Stimulated activated naive CD8-positive, alpha-beta T cell treated with anti-CD3 and anti-CD28 coated beads, Interleukin-15, Interleukin-2, amounts not matched to agents 100 U/mL and 50 U/mL, for 24 hours (primary cell): ENCODE data around the gene TTC13.
"Not testable (repeated sequence)": the region's sequence is repeated elsewhere in the genome, so short reads cannot be mapped to it uniquely, and the experiment has no call there.

Experiments used
- ATAC-seq: fragments of 150-1000 bp; cut with Tn5 transposase; one replicate; pipeline ENCODE4 v1.10.0; 2021
- DNase-seq: peaks from one replicate; pipeline ENCODE4 v3.0.0; 2021

TTC13 gene

GRCh38 chr1:230987448-230987847 is 8.8 kb upstream of the TTC13 start:
- no peak for ATAC-seq
- no peak for DNase-seq

DNA sequence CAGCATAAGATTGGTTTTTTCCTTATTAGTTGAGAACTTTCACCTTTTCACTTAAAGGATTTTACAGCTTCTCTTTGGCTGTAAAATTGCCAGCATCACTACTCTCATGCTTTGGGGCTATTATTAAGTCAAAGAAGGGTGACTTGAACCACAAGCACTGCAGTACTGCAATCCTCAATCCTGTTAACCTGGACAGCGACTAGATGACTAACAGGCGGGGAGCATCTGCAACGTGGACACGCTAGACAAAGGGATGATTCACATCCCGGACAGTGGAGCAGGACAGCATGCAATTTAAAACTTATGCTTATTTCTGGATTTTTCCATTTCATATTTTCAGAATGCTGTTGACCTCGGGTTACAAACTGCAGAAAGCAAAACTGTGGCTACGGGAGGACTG is 8.3 kb upstream of the TTC13 start:
- no peak for DNase-seq
- ATAC-seq, result no peak

- ATAC-seq (no peak), DNase-seq (no peak)
These were observed 7.0 kb upstream of the TTC13 start for GRCh38 chr1:230985711-230986110.

DNA sequence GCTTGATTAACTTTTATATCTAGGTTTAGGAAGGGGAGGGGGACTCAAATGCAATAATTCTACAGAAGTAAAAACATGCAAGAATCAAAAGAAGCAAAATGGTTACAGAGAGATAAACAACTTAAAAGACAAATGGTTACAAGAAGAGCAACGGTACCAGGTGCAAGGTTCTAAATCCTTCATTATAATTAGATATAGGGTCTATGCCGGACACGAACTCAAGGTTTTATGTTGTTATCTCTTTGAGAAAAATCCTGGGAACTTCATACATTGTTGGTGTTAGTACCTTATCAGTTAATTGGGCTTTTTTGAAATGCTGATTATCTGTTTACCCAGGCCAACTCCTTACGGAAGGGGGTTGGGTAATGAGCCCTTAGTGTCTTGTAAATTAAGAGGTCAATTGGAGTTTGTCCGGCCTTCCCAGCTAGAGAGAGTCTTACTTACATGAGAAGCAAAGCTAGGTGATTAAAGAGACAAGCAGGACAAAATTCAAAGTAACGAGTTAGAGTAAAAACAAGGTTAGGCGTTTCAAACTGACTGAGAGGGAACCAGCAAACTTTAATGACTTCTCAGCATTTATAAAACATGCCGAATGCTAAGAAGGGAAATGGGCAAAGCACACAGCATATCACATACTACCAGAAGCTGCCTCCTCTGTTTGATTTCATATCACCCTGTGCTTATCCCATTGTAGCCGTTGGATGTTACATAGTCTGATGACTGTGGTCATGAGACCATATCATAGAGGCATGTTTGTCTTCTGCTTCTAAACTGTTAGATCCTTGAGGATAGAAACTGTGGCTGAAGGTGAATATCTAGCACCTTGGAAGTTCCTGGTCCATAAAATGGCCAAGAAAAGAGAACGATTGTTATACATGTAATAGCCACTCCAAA is 6.2 kb upstream of the TTC13 start:
- DNase-seq, ATAC-seq: not testable (repeated sequence)

DNA sequence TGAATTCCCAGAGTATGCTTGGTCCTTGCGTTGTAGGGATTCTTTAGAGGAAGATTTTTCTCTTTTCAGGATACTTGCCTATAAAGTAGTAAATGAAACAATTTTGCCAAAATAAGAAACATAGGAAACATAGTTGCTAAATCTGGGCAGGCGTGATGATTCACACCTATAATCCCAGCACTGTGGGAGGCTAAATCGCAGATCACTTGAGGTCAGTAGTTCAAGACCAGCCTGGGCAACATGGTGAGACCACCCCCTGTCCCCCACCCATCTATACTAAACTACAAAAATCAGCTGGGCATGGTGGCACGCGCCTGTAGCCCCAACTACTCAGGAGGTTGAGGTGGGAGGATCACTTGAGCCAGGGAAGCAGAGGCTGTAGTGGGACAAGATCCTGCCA is 5.2 kb upstream of the TTC13 start:
- DNase-seq (no peak), ATAC-seq (no peak)

DNA sequence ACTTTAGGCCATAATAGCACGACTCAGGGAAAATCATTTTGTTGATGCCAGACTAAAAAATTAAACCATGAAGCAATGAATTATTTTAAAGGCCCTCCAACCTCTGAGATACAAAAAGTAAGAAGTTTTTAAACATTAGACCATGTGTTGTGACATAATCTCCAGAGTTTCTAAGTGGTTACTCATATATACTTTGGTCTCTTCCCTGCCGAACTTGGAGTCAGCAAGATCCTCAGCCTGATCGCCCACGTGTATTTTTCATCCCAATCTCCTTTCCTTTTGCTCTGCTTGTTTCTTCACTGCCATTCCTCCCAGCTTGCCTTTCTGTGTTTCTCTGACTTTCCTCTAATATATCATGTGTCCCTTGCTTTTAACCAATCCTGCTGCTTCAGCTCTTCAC is 4.0 kb upstream of the TTC13 start:
- no peak for ATAC-seq
- no peak for DNase-seq

GRCh38 chr1:230979952-230980351 is 1.3 kb upstream of the TTC13 start:
- ATAC-seq, result no peak
- no peak for DNase-seq

DNA sequence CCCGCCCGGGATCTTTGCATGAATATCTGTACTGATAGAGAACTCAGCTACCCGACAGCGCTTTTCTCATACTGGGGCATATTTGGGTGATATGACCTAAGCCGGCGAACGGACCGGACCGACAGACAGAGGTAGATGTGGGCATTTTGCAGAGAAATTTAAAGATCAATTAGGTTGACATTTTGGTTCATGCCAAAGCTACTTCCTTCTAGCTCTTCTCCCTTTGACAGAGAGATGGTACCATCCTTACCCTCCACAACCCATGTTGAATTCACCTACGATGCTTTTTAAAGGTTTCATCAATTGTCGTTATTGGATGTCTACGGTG is 692 bp upstream of the TTC13 start:
- DNase-seq (no peak), ATAC-seq (no peak)

GRCh38 chr1:230977761-230978490 is 735 bp downstream of the TTC13 start:
- DNase-seq (peak; percentile 53), ATAC-seq (no peak)

DNA sequence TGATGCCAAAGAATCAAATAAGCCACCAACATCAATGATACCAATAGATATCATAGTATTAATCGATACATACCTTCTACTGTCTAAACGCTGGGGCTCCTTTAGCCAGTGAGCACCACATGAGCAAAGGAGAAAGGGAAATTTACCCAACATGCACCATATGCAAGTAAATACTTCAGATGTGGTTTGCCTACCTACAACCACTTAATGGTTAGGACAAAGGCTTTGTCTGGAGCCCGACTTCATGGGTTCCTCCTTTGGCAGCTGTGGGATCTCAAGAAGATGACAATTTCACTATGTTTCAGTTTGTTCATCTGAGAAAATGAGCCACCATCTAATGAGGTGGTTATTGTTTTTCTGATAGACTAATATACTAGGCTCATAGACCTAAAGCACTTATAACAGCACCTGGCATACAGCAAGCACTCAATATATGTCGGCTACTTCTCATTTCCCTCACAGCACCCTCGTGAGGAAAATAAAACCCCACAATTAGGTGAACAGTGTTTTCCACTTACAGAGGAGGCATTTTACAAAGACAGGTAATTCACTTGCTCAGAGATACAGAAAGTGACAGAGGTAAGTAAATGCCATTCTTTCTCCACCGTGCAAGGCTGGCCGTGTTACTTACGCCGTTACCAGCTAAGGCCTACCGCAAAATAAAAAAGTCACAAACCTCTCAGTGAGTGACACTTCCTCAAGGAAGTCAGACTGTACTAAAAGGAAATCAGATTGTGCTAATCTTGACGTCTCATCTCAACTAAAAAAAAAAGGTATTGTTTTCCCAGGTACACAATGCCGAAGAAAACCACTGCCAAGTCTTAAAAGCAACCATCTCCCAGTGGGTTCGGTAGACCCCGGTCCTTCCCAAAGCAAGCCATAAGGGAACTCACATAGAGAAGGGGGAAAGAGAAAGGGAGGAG is 1.6 kb downstream of the TTC13 start:
- peak; percentile 21 for DNase-seq
- ATAC-seq, result no peak

- DNase-seq (no peak), ATAC-seq (no peak)
These were observed 2.3 kb downstream of the TTC13 start for GRCh38 chr1:230976360-230976759.

DNA sequence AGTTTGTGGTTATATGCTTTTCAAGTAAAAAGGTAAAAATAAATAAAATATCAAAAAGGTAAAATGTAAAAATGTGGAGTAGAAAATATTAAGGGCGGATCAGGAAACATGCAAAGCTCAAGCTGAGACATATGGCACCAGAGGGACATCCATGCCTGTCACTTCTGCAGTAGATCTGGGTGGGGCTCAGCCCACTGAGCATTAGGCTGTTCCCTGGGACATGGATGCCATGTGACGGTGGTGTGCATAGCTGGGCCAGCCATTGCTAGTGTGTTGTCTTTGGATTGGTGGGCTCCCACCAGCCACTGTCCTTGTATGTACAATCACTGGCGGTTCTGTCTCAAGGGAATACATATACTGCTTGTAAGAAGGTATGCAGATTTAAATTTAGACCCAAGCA is 3.0 kb downstream of the TTC13 start:
- DNase-seq (no peak), ATAC-seq (no peak)

- peak; percentile 38 for DNase-seq
- ATAC-seq, result peak; percentile 84
These were observed 5.8 kb downstream of the TTC13 start for GRCh38 chr1:230972855-230973271.

DNA sequence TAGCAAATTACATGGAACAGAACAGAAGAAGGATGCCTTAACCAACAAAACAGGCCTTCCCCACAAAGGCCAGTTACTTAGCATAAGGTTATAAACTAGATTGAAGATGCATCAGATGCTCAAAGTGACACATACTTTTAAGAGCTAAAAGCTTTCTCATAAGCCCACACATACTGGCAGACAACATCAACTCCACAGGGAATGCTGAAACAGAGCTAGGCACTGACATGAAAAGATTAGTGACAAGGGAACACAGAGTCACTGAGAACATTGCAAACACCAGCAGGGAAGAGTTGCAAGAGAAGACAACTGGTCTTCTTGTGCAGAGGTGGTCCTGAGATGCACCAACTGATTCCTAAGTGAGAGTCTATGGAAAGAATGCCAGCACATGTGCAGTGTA is 6.9 kb downstream of the TTC13 start:
- no peak for ATAC-seq
- DNase-seq, result no peak

DNA sequence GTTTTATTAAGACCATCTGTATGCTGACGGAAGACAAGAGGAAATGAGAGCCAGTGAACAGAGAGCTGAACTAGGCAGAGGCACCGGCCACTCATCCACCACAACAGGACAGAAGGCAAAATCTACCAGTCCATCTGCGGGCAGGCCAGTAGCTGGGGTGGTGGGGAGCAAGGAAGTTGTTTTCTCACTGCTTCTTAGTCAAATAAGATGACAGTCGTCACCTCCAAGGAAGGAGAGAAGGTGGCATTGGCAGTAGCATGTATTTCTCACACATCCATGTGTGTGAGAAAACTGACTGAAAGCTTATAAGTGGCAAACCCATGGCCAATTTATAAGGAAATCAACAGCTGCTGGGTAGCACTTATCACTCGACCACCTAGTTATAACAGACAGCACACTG is 8.2 kb downstream of the TTC13 start:
- DNase-seq, result no peak

GRCh38 chr1:230966358-230966873 is 12.2 kb downstream of the TTC13 start:
- DNase-seq (no peak), ATAC-seq (no peak)

More for the DNA sequence above, 8.2 kb downstream of the TTC13 start:
- no peak for ATAC-seq

DNA sequence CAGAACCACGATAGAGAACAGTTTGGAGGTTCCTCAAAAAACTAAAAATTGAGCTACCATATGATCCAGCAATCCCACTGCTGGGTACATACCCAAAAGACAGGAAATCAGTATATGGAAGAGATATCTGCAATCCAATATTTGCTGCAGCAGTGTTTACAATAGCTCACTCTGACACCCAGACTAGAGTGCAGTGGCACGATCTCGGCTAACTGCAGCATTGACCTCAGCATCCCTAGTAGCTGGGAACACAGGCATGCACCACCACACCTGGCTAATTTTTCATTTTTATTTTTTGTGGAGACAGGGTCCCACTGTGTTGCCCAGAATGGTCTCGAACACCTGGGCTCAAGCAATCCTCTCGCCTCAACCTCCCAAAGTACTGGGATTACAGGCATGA is 13.1 kb downstream of the TTC13 start:
- no peak for ATAC-seq
- no peak for DNase-seq

GRCh38 chr1:230964896-230965295 is 13.8 kb downstream of the TTC13 start:
- ATAC-seq (no peak), DNase-seq (no peak)

- ATAC-seq (no peak), DNase-seq (no peak)
These were observed 20.3 kb downstream of the TTC13 start for GRCh38 chr1:230958370-230958769.

GRCh38 chr1:230957580-230957989 is 21.1 kb downstream of the TTC13 start:
- DNase-seq (no peak), ATAC-seq (no peak)

DNA sequence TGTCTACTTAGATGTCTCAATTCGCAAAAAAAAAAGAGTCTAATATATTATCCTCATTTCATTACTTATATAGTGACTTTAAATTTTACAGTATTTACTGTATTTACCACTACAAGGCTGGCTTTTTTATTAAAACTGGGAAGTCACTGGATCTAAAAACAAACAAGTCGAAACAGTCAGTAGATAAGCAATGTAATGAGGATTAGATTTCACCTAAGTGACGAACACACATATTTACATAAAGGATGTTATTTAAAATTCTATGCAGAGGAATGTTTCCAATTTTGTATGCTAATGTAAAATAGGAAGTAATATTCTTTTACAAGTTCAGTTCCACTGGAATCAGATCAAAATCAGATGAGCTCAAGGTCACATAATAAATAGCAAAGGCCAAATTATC is 28.3 kb downstream of the TTC13 start:
- DNase-seq (no peak), ATAC-seq (no peak)

- ATAC-seq (no peak), DNase-seq (no peak)
These were observed 29.8 kb downstream of the TTC13 start for GRCh38 chr1:230948903-230949302.
